NK-92 (cell line): ENCODE data around the gene RERG.

Experiments used
- DNase-seq: peaks from one replicate; lab custom pipeline; 2025; ENCODE audit not compliant: unreplicated experiment; lab: John Stamatoyannopoulos, UW

Gene RERG

DNA sequence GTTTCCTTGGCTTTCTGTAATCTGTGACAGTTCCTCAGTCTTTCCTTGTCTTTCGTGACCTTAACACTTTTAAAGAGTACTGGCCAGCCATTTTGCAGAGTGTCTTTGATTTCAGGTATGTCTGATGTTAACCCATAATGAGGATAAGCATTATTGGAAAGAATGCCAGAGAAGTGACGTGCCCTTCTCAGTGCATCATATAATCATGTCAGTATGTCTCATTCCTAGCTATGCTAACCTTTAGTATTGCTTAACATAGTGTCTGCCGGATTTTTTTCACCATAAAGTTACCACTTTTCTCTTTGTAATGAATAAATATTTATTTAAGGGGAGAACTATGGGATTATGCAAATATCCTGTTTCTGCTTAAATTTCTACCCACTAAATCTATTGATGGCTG, 28.5 kb downstream of the RERG start:
- no peak for DNase-seq

DNA sequence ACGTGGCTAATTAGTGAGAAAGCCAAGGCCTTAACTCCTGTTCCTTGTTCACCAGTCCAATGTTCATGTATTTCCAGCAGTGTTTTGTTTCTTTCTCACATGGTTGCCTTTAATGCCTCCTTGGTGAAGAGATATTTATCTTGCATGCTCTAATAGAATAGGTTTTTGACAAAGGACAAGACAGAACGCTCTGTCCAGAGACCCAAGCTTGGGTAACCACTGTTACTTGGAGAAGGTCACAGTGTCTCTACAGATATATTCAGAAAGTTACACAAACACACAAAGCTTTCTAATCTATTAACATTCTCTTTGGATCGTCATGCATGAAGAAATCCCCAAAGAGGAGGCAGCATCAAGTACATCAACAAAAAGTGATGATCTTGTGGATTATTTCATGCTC, 33.1 kb downstream of the RERG start:
- DNase-seq: no peak

DNA sequence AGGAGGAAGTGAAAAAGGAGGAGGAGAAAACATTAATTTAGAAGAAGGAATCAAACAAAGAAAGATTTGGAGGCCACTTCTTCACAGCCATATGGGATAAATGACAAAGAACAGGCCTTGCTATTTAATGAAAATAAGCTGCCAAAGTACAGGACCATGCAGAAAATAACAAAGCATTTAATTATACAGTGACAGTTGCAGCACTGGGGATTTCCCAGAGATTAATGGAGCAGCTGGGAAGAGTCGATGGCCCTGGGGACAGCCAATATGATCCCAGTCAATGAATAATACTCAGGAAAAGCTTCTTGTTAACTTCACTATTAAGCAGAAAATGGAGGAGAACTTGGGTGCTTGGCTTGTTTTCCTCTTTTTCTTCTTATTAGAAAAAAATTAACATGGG, 34.6 kb downstream of the RERG start:
- no peak for DNase-seq

DNA sequence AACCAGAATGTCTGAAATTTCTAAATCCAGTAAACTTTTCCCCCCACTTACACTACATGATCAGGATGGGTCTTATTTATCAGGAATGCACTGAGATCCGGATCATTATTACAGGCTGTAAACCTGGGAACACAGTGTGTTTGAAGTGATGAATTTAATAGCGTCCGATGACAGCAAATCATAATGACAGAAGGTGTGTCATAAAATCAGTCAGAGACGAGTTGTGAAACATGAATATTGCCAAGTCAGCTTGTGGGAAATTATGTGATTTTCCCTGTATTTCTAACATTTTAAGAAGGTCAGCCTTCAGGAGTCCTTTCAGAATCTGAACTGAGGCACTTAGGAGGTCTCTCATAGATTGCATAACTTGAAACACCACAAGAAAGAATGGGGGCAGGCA, 36.7 kb downstream of the RERG start:
- no peak for DNase-seq

DNA sequence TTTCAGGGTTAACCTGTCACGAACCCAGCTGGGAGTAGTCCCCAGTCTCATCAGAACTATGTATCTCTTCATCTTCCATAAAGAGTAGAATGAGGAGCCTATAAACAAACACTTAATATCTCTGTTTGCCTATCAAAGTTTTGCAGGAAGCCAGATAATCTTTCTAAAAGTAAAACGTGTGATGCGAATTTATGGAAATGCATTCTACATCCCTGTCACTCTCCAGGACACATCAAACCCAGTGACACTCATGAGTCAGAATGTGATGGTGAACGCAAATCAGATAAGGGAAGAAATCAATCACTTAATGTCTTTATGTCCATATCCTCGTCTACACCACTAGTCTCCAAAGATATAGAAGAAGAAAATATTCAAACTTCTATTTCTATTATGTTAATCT, 37.4 kb downstream of the RERG start:
- DNase-seq: no peak

DNA sequence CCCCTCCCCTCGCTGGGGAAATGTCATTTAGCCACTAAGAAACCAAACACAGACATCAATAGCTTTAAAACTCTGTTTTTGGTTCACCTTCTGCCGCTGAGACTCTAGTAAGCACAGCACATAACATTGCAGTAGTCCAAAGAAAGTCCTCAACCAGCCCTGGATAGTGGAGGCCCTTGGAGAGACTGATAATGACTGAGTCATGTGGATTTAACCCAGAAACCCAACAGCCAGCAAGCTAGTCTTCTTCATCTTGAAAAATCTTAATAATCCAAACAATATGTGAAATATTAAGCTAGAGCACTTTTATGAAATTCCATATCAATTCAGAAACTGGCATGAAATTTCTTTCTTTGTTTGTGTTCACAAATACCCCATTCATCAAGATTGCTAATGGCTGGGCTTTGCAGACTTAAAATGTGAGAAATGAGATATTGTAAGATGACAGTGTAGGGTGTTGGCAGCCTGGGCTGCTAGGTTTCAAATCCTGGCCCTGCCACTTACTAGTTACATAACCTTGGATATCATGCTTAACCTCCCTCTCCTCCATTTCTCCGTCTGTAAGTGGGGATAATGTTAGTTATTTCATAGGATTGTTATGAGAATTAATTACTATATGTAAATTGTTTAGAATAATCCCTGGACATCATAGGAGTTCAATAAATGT, 40.1 kb downstream of the RERG start:
- no peak for DNase-seq

DNA sequence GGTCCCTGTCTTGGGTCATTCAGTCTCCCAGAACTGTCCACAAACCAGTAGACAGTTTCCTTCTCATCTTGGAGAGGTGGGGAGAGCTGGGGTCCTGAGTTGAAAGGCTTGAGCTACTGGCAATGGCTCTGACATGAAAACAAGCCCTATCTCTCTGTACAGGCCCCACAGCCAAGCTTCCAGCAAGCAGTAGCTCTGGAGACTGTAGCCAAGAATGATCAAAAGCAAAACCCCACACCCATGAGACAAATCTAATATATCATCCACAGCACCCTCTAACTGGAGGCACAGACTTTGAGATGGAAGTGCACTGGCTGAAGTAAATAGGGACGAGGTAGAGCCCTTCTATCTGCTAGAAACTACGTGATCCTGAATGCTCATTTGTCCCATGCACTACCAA, 40.9 kb downstream of the RERG start:
- DNase-seq: no peak

DNA sequence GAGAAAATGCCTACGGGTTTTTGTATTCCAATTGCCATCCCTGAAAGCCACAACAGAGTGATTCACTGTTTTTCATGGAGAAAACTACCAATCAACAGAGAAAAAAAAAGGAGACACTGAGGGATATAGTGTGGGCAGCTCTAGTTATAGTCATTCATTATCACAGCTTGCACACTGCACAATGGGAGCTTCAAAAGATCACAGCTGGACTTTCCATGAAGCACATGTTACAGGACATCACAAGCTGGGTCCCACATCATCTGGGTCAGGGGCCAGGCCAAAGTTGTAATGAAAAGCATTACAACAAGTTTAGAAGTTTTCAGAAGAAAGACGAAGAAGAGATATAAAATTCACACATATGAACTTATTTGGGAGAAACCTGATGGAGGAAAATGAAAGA, 41.5 kb downstream of the RERG start:
- DNase-seq: no peak

DNA sequence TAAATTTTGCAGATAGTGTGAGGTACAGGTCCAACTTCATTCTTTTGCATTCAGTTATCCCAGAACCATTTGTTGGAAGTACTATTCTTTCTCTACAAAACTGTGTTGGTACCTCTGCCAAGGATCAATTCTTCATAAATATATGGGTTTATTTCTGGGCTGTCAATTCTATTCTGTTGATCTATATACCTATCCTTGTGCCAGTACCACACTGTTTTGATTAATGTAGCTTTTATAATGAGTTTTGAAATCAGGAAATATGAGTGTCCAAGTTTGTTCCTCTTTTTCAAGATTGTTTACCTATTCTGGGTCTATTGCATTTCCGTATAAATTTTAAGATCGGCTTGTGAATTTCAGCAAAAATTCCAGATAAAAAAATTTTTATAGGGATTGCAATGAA, 48.1 kb downstream of the RERG start:
- no peak for DNase-seq

DNA sequence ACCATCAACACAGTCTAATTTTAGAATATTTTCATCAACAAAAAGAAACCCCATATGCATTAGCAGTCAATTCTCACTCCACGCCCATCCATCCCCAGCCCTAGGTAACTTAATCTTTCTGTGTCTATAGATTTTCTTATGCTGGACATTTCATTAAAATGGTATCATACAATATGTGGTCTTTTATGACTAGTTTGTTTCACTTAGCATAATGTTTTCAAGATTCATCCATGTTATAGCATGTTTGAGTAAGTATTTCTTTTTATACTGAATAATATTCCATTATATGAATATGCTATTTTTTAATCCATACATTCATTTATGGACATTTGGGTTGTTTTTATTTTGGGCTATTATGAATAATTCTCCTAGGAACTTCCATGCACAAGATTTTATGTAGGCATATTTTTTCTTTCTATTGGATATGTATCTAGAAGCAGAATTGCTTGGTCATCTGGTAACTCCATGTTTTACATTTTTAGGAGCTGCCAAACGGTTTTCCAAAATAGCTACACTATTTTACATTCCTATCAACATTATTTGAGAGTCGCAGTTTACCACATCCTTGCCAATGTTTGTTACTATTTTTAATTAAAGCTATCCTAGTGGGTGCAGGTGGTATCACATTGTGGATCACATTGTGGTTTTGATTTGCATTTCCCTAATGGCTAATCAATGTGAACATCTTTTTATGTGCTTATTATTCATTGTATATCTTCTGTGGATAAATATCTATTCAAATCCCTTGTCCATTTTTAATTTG, 49.0 kb downstream of the RERG start:
- DNase-seq: no peak

DNA sequence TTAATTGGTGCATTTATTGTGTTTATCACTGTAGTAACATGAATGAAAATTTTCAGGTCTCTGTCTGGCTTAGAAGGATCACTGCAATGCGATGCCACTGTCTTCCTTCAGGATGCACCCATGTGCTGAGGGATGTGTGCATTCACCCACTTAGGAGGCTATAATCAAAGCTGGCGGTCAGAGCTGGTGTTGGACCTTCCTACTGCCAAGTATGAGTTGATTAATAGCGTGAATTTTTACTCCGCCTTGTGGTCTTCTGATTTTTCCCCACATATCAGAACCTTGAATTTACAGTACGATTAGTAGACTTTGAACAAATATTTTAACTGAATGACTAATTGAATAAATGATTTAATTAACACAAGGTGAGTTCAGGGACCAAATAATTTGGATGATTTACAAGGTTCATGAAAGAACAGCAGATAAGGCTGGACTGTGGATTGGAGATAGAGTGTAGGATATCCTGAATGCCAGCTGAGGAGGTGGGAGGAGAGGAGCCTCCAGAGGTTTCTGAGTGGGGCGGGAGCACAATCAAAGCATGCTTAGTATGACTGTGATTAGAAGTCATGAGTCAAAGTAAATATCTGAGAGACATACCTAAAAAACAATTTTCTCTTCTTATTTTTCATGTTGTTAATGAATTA, 50.1 kb downstream of the RERG start:
- no peak for DNase-seq

DNA sequence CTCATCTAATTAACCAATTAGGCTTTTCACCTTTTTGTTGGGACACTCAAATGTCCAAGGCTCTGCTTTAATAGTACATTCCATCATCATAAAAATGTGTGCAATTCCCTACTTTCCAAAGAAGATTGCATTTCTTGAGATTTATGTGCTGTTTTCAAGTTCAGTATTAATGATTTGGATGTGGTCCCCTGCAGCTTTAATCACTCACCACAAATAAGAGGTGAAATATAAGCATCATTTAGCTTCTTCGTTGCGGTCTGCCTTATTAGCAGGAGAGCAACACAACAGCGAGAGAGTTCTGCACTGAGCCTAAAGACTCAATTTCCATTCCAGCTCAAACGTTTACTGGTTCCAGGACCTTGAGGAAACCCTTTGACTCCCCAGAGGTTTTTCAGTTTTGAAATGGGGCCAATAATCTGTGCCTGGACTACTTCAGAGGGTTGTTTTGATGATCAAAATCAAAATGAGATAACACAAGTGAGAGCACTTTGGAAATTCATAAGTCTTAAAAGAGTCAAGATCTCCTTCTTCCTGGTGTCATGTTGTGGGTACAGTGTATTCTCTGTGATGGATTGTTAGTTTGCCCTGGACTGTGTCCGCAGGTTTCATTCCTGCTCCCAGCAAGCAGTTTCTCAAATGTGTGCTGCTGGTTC, 53.1 kb downstream of the RERG start:
- no peak for DNase-seq

DNA sequence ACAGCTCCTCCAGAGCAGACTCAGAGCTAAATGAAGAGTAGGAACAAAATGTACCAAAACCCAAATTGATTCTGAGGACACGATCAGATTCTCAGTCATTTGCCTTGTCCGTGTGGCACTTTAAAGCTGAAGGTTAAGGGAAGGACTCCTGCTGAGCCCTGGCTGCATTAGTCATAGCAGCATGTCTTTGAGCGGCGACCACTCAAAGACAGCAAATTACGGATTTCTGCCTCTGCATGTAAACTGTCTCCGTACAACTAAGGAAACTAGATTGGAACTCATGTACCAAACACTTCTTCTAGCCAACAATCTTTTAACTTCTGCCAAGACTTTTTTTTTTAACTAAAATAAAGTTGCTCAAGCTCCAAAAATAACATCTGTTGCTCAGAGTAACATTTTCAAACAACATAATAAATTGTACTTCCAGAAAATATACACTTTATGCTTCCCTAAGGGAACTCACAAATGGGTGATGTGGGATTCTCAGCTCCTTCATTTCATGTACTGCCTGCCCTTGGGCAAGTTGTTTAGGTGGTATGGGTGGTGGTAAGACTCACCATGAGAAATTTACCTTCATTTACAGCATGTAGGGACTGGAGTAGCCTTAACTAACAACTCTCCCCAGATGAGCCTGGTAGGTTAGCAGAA, 56.1 kb downstream of the RERG start:
- DNase-seq: no peak

DNA sequence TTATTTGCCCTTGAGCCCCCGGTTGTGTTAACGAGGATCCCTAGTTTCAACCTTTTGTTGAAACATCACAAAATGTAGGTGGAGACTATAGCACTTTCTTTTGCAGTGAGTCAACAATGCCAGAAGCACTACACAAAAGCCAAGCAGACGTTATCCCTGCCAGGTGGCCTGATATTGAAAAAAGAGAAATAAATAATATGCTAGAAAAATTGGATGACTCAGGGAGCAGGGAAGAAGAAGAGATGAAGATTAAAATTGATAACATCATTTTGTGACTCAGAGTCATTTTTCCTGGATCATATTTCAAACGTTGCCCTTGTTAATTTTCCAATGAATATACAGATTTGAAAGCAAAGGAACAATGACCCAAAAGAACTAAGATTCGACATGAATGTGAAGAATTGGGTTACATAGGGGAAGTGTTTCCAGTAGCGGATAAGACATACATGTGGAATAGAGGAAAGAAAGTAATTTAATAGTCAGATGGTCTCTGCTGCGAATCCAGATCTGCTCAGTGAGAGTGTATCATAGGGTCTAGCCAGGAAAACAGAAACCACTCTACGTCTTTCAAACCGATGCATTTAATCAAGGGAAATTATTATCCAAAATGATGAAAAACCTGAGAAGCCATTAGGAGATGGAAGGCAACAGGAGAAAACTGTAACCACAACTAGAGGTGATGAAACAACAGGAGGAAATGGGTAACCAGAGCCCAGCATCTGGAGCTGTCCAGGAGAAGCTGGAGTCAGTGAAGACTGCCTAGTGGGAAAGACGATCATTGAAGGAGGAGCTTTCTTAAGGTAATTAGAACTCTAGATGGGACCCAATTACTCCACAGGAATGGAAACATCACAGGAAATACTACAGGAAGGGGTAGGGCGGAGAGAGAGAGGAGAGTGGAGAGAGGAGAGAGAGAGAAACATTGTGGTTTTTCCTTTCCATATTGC, 57.9 kb downstream of the RERG start:
- DNase-seq: no peak

DNA sequence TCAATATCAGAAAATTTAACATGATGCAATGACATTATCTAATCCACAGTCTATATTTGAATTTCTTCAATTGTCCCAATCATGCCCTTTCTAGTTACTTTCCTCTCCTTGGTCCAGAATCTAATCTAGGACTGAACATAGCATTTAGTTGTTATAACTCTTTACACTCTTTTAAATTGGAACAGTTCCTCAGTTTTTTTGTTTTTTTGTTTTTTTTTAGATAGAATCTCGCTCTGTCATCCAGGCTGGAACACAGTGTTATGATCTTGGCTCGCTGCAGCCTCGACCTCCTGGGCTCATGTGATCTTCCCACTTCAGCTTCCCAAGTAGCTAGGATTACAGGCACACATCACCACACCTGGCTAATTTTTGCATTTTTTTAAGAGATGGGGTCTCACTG, 63.1 kb downstream of the RERG start:
- no peak for DNase-seq

DNA sequence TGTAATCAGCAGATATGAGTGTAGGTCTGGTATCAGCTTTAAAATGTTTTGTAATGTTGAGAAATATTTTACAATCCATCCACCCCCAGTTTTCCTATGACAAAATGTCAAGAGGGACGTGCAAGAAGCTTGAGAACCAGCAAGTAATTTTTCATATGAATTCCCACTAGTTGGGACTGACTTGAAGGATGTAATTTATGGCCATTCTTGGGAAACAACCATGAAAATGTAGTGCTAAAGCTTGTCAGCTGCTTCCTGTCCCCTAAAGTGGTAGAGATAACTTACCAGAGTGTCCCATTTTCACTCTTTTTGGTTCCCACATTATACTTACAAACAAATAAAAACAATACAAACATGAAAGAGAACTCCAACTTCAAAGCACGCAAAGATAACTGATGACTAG, 63.9 kb downstream of the RERG start:
- DNase-seq: no peak

DNA sequence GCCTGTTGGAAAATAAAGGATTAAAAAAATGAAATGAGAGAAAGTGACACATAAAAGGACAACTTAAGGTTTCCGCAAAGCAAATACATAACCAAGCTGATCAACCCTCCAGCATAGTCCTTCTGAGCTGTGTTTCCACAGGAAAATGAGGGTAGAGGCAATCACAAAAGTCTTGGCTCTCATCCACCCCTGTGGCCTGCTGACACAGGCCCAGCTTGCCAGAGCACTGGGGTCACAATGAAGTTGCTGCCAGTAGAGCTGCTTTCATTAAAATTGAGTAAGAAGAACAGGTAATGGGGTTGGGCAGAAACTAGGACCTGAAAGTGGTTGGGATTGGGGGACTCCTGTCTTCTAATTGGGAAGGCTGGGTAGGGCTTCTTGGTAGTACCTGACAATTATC, 65.9 kb downstream of the RERG start:
- DNase-seq: no peak

DNA sequence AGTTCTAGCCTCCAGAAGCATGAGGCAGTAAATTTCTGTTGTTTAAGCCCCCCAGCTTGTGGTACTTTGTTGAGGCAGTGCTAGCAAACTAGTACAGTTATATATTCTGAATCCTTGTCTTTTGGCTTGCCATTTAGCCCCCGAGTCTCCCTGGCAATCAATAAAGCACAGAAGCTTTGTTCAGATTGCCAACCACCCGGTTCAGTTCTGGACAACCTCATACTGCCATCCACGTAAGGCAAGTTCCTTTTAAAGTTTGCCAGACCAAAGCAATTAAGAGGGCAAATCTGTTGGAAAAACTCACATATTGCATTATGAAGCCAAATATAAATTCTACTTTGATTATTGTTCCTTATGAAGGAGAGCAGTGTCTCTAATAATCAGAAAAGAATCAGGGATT, 67.1 kb downstream of the RERG start:
- no peak for DNase-seq

DNA sequence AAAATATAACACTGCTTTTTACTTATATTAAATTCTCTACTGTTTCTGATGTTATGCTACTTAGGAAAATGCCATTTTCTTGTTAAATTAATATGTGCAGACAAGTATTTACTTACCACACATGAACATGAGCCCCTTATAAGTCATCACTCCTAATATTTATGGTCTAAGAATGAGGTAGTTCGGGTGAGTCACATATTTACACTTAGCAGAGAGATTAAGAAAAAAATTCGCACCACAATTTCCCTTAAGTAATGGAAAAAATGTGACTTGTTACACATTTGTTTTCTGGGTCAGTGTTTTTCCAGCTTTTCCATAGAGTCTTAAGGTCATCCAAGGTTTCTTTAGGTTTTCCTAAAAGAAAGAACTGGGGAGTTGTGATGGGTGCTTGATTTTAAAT, 68.3 kb downstream of the RERG start:
- DNase-seq: no peak

DNA sequence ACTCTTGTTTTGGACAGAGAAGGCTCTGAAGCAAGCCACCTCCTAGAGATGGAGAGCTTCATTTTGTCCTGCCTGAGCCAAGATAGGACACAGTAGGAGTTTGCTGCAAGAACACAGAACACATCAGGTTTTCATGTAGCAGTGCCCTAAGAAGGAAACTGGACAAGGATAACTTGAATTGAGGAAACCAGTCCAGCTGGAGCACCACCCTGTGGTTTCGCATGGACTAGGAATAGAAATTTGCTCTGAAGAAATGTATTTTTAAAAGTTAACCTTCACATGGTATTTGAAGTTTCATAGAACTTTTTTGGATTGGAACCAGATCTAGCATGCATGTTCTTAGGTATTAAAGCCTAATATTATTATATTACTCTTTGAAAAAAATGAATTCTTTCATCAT, 68.8 kb downstream of the RERG start:
- DNase-seq: no peak
